Neural cell (in vitro differentiated cells): Measurements from ENCODE around the gene GRIK3.
"Not testable (repeated sequence)": the region's sequence is repeated elsewhere in the genome, so short reads cannot be mapped to it uniquely, and the experiment has no call there.

Experiments
- CTCF ChIP-seq: fragments of 450-650 bp; IDR thresholded peaks from 2 replicates; pipeline ENCODE4 v1.5.1; 2014; ENCODE audit warnings: antibody characterized with exemption, mild to moderate bottlenecking, moderate library complexity; ENCODE audit not compliant: poor library complexity, severe bottlenecking
- POLR2AphosphoS5 ChIP-seq: IDR thresholded peaks from 2 replicates; pipeline ENCODE4 v1.6.1; 2012
- RAD21 ChIP-seq: fragments of 450-650 bp; conservative IDR thresholded peaks from 2 replicates; pipeline ENCODE4 v1.6.1; 2014; ENCODE audit warnings: antibody characterized with exemption, mild to moderate bottlenecking, moderate library complexity
- TF ChIP-seq, protein P1 (sequence below): IDR thresholded peaks from 2 replicates; pipeline ENCODE4 v1.6.1; 2012; ENCODE audit warnings: borderline replicate concordance

- not testable (repeated sequence) for TF ChIP-seq POLR2AphosphoS5, CTCF, RAD21
- TF ChIP-seq, protein P1, sequence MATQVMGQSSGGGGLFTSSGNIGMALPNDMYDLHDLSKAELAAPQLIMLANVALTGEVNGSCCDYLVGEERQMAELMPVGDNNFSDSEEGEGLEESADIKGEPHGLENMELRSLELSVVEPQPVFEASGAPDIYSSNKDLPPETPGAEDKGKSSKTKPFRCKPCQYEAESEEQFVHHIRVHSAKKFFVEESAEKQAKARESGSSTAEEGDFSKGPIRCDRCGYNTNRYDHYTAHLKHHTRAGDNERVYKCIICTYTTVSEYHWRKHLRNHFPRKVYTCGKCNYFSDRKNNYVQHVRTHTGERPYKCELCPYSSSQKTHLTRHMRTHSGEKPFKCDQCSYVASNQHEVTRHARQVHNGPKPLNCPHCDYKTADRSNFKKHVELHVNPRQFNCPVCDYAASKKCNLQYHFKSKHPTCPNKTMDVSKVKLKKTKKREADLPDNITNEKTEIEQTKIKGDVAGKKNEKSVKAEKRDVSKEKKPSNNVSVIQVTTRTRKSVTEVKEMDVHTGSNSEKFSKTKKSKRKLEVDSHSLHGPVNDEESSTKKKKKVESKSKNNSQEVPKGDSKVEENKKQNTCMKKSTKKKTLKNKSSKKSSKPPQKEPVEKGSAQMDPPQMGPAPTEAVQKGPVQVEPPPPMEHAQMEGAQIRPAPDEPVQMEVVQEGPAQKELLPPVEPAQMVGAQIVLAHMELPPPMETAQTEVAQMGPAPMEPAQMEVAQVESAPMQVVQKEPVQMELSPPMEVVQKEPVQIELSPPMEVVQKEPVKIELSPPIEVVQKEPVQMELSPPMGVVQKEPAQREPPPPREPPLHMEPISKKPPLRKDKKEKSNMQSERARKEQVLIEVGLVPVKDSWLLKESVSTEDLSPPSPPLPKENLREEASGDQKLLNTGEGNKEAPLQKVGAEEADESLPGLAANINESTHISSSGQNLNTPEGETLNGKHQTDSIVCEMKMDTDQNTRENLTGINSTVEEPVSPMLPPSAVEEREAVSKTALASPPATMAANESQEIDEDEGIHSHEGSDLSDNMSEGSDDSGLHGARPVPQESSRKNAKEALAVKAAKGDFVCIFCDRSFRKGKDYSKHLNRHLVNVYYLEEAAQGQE: not testable (repeated sequence)
These were observed 117.8 kb downstream of the GRIK3 start for GRCh38 chr1:36916542-36916941.
